H9 (cell line): ENCODE results near the gene EVI5. TPM values are rescaled to one million over a fixed set of nuclear protein-coding genes. Genes with fewer than 3 reads are reported as not detected.

ENCODE experiments used
- DNase-seq: peaks from one replicate; pipeline ENCODE4 v3.0.0-alpha.2; 2017
- H2AFZ ChIP-seq: one replicate; pipeline ENCODE4 v1.6.1; 2013; ENCODE audit warnings: mild to moderate bottlenecking, low read length, control low read depth, moderate library complexity
- H2AK5ac ChIP-seq: 2 replicates; pipeline ENCODE4 v1.6.1; 2013; ENCODE audit warnings: low read length, control low read depth, mixed read lengths; ENCODE audit not compliant: insufficient read length
- H2BK120ac ChIP-seq: one replicate; pipeline ENCODE4 v1.6.1; 2013; ENCODE audit warnings: low read depth, mild to moderate bottlenecking, low read length, control low read depth, inconsistent platforms; ENCODE audit not compliant: poor library complexity, severe bottlenecking
- H2BK12ac ChIP-seq: 2 replicates; pipeline ENCODE4 v1.6.1; 2013; ENCODE audit warnings: low read length, control low read depth, mixed read lengths, low read depth; ENCODE audit not compliant: insufficient read length
- H2BK15ac ChIP-seq: 2 replicates; pipeline ENCODE4 v1.6.1; 2013; ENCODE audit warnings: low read depth, low read length, control low read depth
- H2BK20ac ChIP-seq: one replicate; pipeline ENCODE4 v1.6.1; 2013; ENCODE audit warnings: low read depth, mild to moderate bottlenecking, low read length, control low read depth, inconsistent platforms; ENCODE audit not compliant: poor library complexity, severe bottlenecking
- H2BK5ac ChIP-seq: 2 replicates; pipeline ENCODE4 v1.6.1; 2013; ENCODE audit warnings: low read length, control low read depth, mixed read lengths; ENCODE audit not compliant: insufficient read length
- H3K14ac ChIP-seq: 2 replicates; pipeline ENCODE4 v1.6.1; 2013; ENCODE audit warnings: low read length, control low read depth; ENCODE audit not compliant: insufficient read depth
- H3K18ac ChIP-seq: 2 replicates; pipeline ENCODE4 v1.6.1; 2013; ENCODE audit warnings: low read depth, mild to moderate bottlenecking, mixed read lengths, low read length, control low read depth; ENCODE audit not compliant: insufficient read length
- H3K23ac ChIP-seq: 2 replicates; pipeline ENCODE4 v1.6.1; 2013; ENCODE audit warnings: low read length, control low read depth, mixed read lengths, low read depth; ENCODE audit not compliant: insufficient read length
- H3K23me2 ChIP-seq: 2 replicates; pipeline ENCODE4 v1.6.1; 2013; ENCODE audit warnings: low read depth, mild to moderate bottlenecking, mixed read lengths, low read length, control low read depth; ENCODE audit not compliant: insufficient read length, poor library complexity, severe bottlenecking
- H3K27ac ChIP-seq: 2 replicates; pipeline ENCODE4 v1.5.1; 2013; ENCODE audit warnings: low read length, control low read depth, mixed read lengths, low read depth; ENCODE audit not compliant: insufficient read length
- H3K27me3 ChIP-seq: 2 replicates; pipeline ENCODE4 v1.6.1; 2013; ENCODE audit warnings: low read length, control low read depth, inconsistent platforms; ENCODE audit not compliant: insufficient read depth
- H3K4ac ChIP-seq: 2 replicates; pipeline ENCODE4 v1.6.1; 2013; ENCODE audit warnings: low read depth, mild to moderate bottlenecking, control low read depth, inconsistent platforms, low read length, moderate library complexity
- H3K4me1 ChIP-seq: 2 replicates; pipeline ENCODE4 v1.6.1; 2013; ENCODE audit warnings: low read length, control low read depth, inconsistent platforms; ENCODE audit not compliant: insufficient read depth
- H3K4me2 ChIP-seq: 2 replicates; pipeline ENCODE4 v1.6.1; 2013; ENCODE audit warnings: low read length, control low read depth, mixed read lengths; ENCODE audit not compliant: insufficient read length, insufficient read depth
- H3K56ac ChIP-seq: 2 replicates; pipeline ENCODE4 v1.6.1; 2013; ENCODE audit warnings: low read depth, mild to moderate bottlenecking, mixed read lengths, low read length, control low read depth; ENCODE audit not compliant: insufficient read length
- H3K79me1 ChIP-seq: 2 replicates; pipeline ENCODE4 v1.6.1; 2013; ENCODE audit warnings: low read depth, mild to moderate bottlenecking, moderate library complexity, low read length, control low read depth, inconsistent platforms; ENCODE audit not compliant: insufficient read depth, poor library complexity, severe bottlenecking
- H3K79me2 ChIP-seq: 2 replicates; pipeline ENCODE4 v1.6.1; 2013; ENCODE audit warnings: low read length, control low read depth, inconsistent platforms; ENCODE audit not compliant: insufficient read depth
- H3K9ac ChIP-seq: 2 replicates; pipeline ENCODE4 v1.6.1; 2013; ENCODE audit warnings: low read length, control low read depth, mixed read lengths; ENCODE audit not compliant: insufficient read length; ENCODE audit errors: extremely low read depth
- H3K9me3 ChIP-seq: one replicate; pipeline ENCODE4 v1.6.1; 2013; ENCODE audit warnings: low read depth, low read length, inconsistent platforms; ENCODE audit not compliant: control insufficient read depth
- H3T11ph ChIP-seq: one replicate; pipeline ENCODE4 v1.6.1; 2013; ENCODE audit warnings: mild to moderate bottlenecking, low read length, control low read depth, inconsistent platforms
- H4K20me1 ChIP-seq: one replicate; pipeline ENCODE4 v1.6.1; 2013; ENCODE audit not compliant: control insufficient read depth, insufficient read length, insufficient read depth
- H4K5ac ChIP-seq: 2 replicates; pipeline ENCODE4 v1.6.1; 2013; ENCODE audit warnings: low read depth, mild to moderate bottlenecking, mixed read lengths, low read length, control low read depth; ENCODE audit not compliant: insufficient read length
- H4K8ac ChIP-seq: replicated peaks from 2 replicates; pipeline ENCODE4 v1.6.1; 2013; ENCODE audit warnings: low read length, control low read depth, mixed read lengths, low read depth; ENCODE audit not compliant: insufficient read length
- H4K91ac ChIP-seq: 2 replicates; pipeline ENCODE4 v1.6.1; 2013; ENCODE audit warnings: low read depth, mild to moderate bottlenecking, moderate library complexity, mixed read lengths, low read length, control low read depth; ENCODE audit not compliant: insufficient read length
- H3K27ac Mint-ChIP-seq, 3 experiments: 2 replicates in 2 of 3; 3 replicates in 1 of 3; pipeline ENCODE4 v1.8.0; 2020 to 2021; ENCODE audit warnings: mixed read lengths in 3 of 3, mild to moderate bottlenecking in 1 of 3, moderate library complexity in 1 of 3
- H3K27me3 Mint-ChIP-seq: 2 replicates; pipeline ENCODE4 v1.8.0; 2021; ENCODE audit warnings: low read depth, mild to moderate bottlenecking, moderate library complexity, mixed read lengths
- H3K36me3 Mint-ChIP-seq, 3 experiments: 2 replicates in 2 of 3; 3 replicates in 1 of 3; pipeline ENCODE4 v1.8.0; 2020 to 2021; ENCODE audit warnings: low read depth in 3 of 3, mixed read lengths in 3 of 3; ENCODE audit not compliant: insufficient read depth in 1 of 3
- H3K4me1 Mint-ChIP-seq, 2 experiments: 2 replicates each; pipeline ENCODE4 v1.8.0; 2020; ENCODE audit warnings: mixed read lengths in 2 of 2
- H3K4me3 Mint-ChIP-seq, 2 experiments: 2 replicates in 1 of 2; 3 replicates in 1 of 2; pipeline ENCODE4 v1.8.0; 2020 to 2021; ENCODE audit warnings: mild to moderate bottlenecking in 2 of 2, mixed read lengths in 2 of 2, moderate library complexity in 1 of 2
- H3K9me3 Mint-ChIP-seq, 2 experiments: 2 replicates in 1 of 2; 3 replicates in 1 of 2; pipeline ENCODE4 v1.8.0; 2020; ENCODE audit warnings: mild to moderate bottlenecking in 2 of 2, mixed read lengths in 2 of 2, moderate library complexity in 1 of 2
- CTCF ChIP-seq: fragments of 200-600 bp; sonication (generic); conservative IDR thresholded peaks from 3 replicates; pipeline ENCODE4 v1.8.0; 2021; ENCODE audit warnings: antibody characterized with exemption, mild to moderate bottlenecking
- WGBS: extraction: QIAGEN DNeasy Blood & Tissue Kit; methylation state at CpG from one replicate; pipeline ENCODE4 v1.1.7; 2013; ENCODE audit warnings: missing lambda C conversion rate, low lambda C conversion rate, mixed read lengths; ENCODE audit not compliant: insufficient read length; ENCODE audit errors: extremely low coverage; 5-methylcytosine and 5-hydroxymethylcytosine counted together
- total RNA-seq: library from RNA; stranded (reverse); gene quantifications from 2 replicates; pipeline ENCODE4 v1.2.1, GENCODE V29; 2021

Gene EVI5
- total RNA-seq, 1 experiment from 2014 or later = 9.7 TPM

GRCh38 chr1:92762355-92762754, 22.6 kb downstream of the EVI5 start:
- Histone ChIP-seq H3K23me2 (no peaks in the 10 kb centered on the region), H3K79me1 (no peaks in the 10 kb centered on the region), H2BK20ac (no peak overlapping the region), H3T11ph (no peak overlapping the region), H2BK15ac (no peak overlapping the region), H2BK120ac (no peak overlapping the region), H3K4me1 (no peaks in the 10 kb centered on the region), H3K23ac (no peak overlapping the region), H2BK12ac (no peak overlapping the region), H2BK5ac (no peak overlapping the region), H2AFZ (no peak overlapping the region), H3K4me2 (no peak overlapping the region), H3K4ac (no peak overlapping the region), H3K9ac (no peak overlapping the region), H3K56ac (no peak overlapping the region), H4K5ac (no peak overlapping the region), H3K9me3 (no peaks in the 10 kb centered on the region), H2AK5ac (no peak overlapping the region), H3K27me3 (no peaks in the 10 kb centered on the region), H3K18ac (no peak overlapping the region), H4K20me1 (no peaks in the 10 kb centered on the region), H3K14ac (no peak overlapping the region), H3K27ac (no peak overlapping the region), H3K79me2 (no peaks in the 10 kb centered on the region), H4K91ac (no peak overlapping the region), H4K8ac (no peak overlapping the region)
- H3K27ac Mint-ChIP-seq = no peak overlapping the region
- WGBS = no CpG with 5 or more reads among the region's 1 CpG
- no peaks in the 10 kb centered on the region for H3K4me1 Mint-ChIP-seq
- no peaks in the 10 kb centered on the region for H3K9me3 Mint-ChIP-seq
- H3K27me3 Mint-ChIP-seq = no peaks in the 10 kb centered on the region
- DNase-seq = no peak
- H3K36me3 Mint-ChIP-seq = no peaks in the 10 kb centered on the region
- no peak for TF ChIP-seq CTCF
- no peak overlapping the region for H3K4me3 Mint-ChIP-seq
